GM21447 (cell line): ENCODE data around the gene P4HTM.

Experiments used
- ATAC-seq: cut with Tn5 transposase; IDR thresholded peaks from one replicate; pipeline ENCODE4 v1.9.1; 2021; ENCODE audit not compliant: unreplicated experiment

P4HTM gene

GRCh38 chr3:49021813-49022687 is 32.0 kb downstream of the P4HTM start, which contains the start of gene NDUFAF3:
Gene NDUFAF3 (plus strand): TSS chr3:49022121. CDS start chr3:49022145, 24 bp downstream.
- ATAC-seq = peak; percentile 53

- ATAC-seq = no peak
Measured at GRCh38 chr3:49022688-49023171, 32.7 kb downstream of the P4HTM start.

- no peak for ATAC-seq
Measured at GRCh38 chr3:49023775-49024174, 33.7 kb downstream of the P4HTM start.

GRCh38 chr3:49024449-49024848 is 34.4 kb downstream of the P4HTM start:
- ATAC-seq = no peak

- ATAC-seq = no peak
Measured at GRCh38 chr3:49025005-49025792, 35.2 kb downstream of the P4HTM start.

GRCh38 chr3:49025793-49026520 is 35.9 kb downstream of the P4HTM start:
- ATAC-seq = no peak

- ATAC-seq = no peak
Measured at GRCh38 chr3:49026536-49026935, 36.5 kb downstream of the P4HTM start.

- no peak for ATAC-seq
Measured at GRCh38 chr3:49027634-49028033, 37.6 kb downstream of the P4HTM start.

- ATAC-seq = no peak
Measured at GRCh38 chr3:49028298-49028672, 38.2 kb downstream of the P4HTM start.

GRCh38 chr3:49028673-49029562 is 38.9 kb downstream of the P4HTM start, which contains the start of gene IMPDH2:
Gene IMPDH2 (minus strand): TSS chr3:49029398. CDS start chr3:49029350, 48 bp downstream.
- ATAC-seq = peak; percentile 76

- ATAC-seq = no peak
Measured at GRCh38 chr3:49029563-49029884, 39.5 kb downstream of the P4HTM start.

- no peak for ATAC-seq
Measured at GRCh38 chr3:49030321-49030720, 40.3 kb downstream of the P4HTM start.

GRCh38 chr3:49032646-49033304 is 42.7 kb downstream of the P4HTM start:
- ATAC-seq = no peak

GRCh38 chr3:49034650-49035049 is 44.6 kb downstream of the P4HTM start:
- ATAC-seq = no peak

- ATAC-seq = no peak
Measured at GRCh38 chr3:49035281-49035680, 45.2 kb downstream of the P4HTM start.

GRCh38 chr3:49053543-49053942 is 63.5 kb downstream of the P4HTM start:
- no peak for ATAC-seq

- no peak for ATAC-seq
Measured at GRCh38 chr3:49054344-49054862, 64.4 kb downstream of the P4HTM start.
